ENCODE results near the gene PRDM2. TPM values are rescaled to one million over a fixed set of nuclear protein-coding genes. Genes with fewer than 3 reads are reported as not detected.
"Not testable (repeated sequence)": the region's sequence is repeated elsewhere in the genome, so short reads cannot be mapped to it uniquely, and the experiment has no call there.

PRDM2 gene
- total RNA-seq, 6 experiments from 2014 or later = 20.9 to 26.9 (median 25.7) TPM

GRCh38 chr1:13683206-13683605, 16.8 kb upstream of the PRDM2 start:
- Mint-ChIP-seq H3K4me3 (no peak overlapping the region), H3K9me3 (peaks cover 4% of the 10 kb centered on the region; the same call in 1 of the 2 replicates), H3K36me3 (ENCODE audit: low read depth) (no peaks in the 10 kb centered on the region), H3K27ac (no peak overlapping the region), H3K27me3 (ENCODE audit: insufficient read depth) (peaks cover 2% of the 10 kb centered on the region; the same call in 1 of the 2 replicates), H3K4me1 (ENCODE audit: low read depth) (no peaks in the 10 kb centered on the region)
- TF ChIP-seq CTCF (IDR thresholded peaks at IDR 0.05) = no peak
- no peak for DNase-seq

GRCh38 chr1:13687151-13687715, 12.8 kb upstream of the PRDM2 start:
- H3K4me3 Mint-ChIP-seq = no peak overlapping the region
- H3K27me3 Mint-ChIP-seq (ENCODE audit: insufficient read depth) = peaks cover 2% of the 10 kb centered on the region; the same call in 1 of the 2 replicates
- no peaks in the 10 kb centered on the region for H3K4me1 Mint-ChIP-seq (ENCODE audit: low read depth)
- DNase-seq = no peak
- H3K36me3 Mint-ChIP-seq (ENCODE audit: low read depth) = no peaks in the 10 kb centered on the region
- no peak for TF ChIP-seq CTCF (IDR thresholded peaks at IDR 0.05)
- no peak overlapping the region for H3K27ac Mint-ChIP-seq
- H3K9me3 Mint-ChIP-seq = peaks cover 12% of the 10 kb centered on the region

- not testable (repeated sequence) for H3K36me3 Mint-ChIP-seq (ENCODE audit: low read depth); DNase-seq; H3K4me1 Mint-ChIP-seq (ENCODE audit: low read depth); H3K27ac Mint-ChIP-seq; H3K27me3 Mint-ChIP-seq (ENCODE audit: insufficient read depth); H3K4me3 Mint-ChIP-seq
- H3K9me3 Mint-ChIP-seq = peaks cover 19% of the 10 kb centered on the region
Measured at GRCh38 chr1:13693094-13693493, 6.9 kb upstream of the PRDM2 start.

- Mint-ChIP-seq H3K4me3 (no peak overlapping the region), H3K27ac (no peak overlapping the region), H3K36me3 (ENCODE audit: low read depth) (peaks cover 13% of the 10 kb centered on the region), H3K4me1 (ENCODE audit: low read depth) (peaks cover 6% of the 10 kb centered on the region), H3K27me3 (ENCODE audit: insufficient read depth) (peaks cover 4% of the 10 kb centered on the region), H3K9me3 (peaks cover 17% of the 10 kb centered on the region)
- TF ChIP-seq CTCF (IDR thresholded peaks at IDR 0.05) = no peak
- DNase-seq = no peak
Measured at GRCh38 chr1:13694886-13695684, 4.9 kb upstream of the PRDM2 start.

GRCh38 chr1:13697738-13698137, 2.2 kb upstream of the PRDM2 start:
- Mint-ChIP-seq H3K36me3 (ENCODE audit: low read depth) (peaks cover 13% of the 10 kb centered on the region), H3K4me1 (ENCODE audit: low read depth) (peaks cover 17% of the 10 kb centered on the region), H3K4me3 (0 out of 2 replicates have a peak overlapping the region, but pooled peaks have one; percentile 20), H3K27me3 (ENCODE audit: insufficient read depth) (peaks cover 1% of the 10 kb centered on the region; the same call in 1 of the 2 replicates), H3K9me3 (peaks cover 15% of the 10 kb centered on the region), H3K27ac (no peak overlapping the region)
- no peak for DNase-seq
- TF ChIP-seq CTCF (IDR thresholded peaks at IDR 0.05) = 0 out of 2 replicates have a peak, but pooled peaks have one; percentile 14

- Mint-ChIP-seq H3K9me3 (peaks cover 15% of the 10 kb centered on the region), H3K27me3 (ENCODE audit: insufficient read depth) (peaks cover 1% of the 10 kb centered on the region; the same call in 1 of the 2 replicates), H3K36me3 (ENCODE audit: low read depth) (peaks cover 13% of the 10 kb centered on the region), H3K4me1 (ENCODE audit: low read depth) (peaks cover 17% of the 10 kb centered on the region), H3K4me3 (peak overlapping the region; percentile 70), H3K27ac (peak overlapping the region; percentile 39)
- no peak for DNase-seq
- TF ChIP-seq CTCF (IDR thresholded peaks at IDR 0.05) = no peak
Measured at GRCh38 chr1:13699510-13699909, 478 bp upstream of the PRDM2 start.

All from HFFc6 (cell line).